BLaER1 (cell line): Measurements from ENCODE around the gene RAF1.
"Not testable (repeated sequence)": the region's sequence is repeated elsewhere in the genome, so short reads cannot be mapped to it uniquely, and the experiment has no call there.

Source experiments
- H3K27ac ChIP-seq: shearing (Covaris generic); formaldehyde crosslinking; 2 replicates; pipeline ENCODE4 v1.8.1; 2022
- H3K27me3 ChIP-seq: shearing (Covaris generic); formaldehyde crosslinking; 2 replicates; pipeline ENCODE4 v1.8.1; 2022
- H3K36me3 ChIP-seq: shearing (Covaris generic); formaldehyde crosslinking; 2 replicates; pipeline ENCODE4 v1.8.1; 2022
- H3K4me1 ChIP-seq: shearing (Covaris generic); formaldehyde crosslinking; 2 replicates; pipeline ENCODE4 v1.8.1; 2022
- H3K4me2 ChIP-seq: shearing (Covaris generic); formaldehyde crosslinking; 2 replicates; pipeline ENCODE4 v1.8.1; 2022
- H3K4me3 ChIP-seq: shearing (Covaris generic); formaldehyde crosslinking; 2 replicates; pipeline ENCODE4 v1.8.1; 2022
- H3K9ac ChIP-seq: shearing (Covaris generic); formaldehyde crosslinking; 2 replicates; pipeline ENCODE4 v1.8.1; 2022
- H3K9me3 ChIP-seq: shearing (Covaris generic); formaldehyde crosslinking; 2 replicates; pipeline ENCODE4 v1.8.1; 2022
- H4K20me1 ChIP-seq: shearing (Covaris generic); formaldehyde crosslinking; 2 replicates; pipeline ENCODE4 v1.8.1; 2022
- Cebpa-rat ChIP-seq: shearing (Covaris generic); IDR thresholded peaks from 2 replicates; pipeline ENCODE4 v1.8.1; 2022

The RAF1 gene

DNA sequence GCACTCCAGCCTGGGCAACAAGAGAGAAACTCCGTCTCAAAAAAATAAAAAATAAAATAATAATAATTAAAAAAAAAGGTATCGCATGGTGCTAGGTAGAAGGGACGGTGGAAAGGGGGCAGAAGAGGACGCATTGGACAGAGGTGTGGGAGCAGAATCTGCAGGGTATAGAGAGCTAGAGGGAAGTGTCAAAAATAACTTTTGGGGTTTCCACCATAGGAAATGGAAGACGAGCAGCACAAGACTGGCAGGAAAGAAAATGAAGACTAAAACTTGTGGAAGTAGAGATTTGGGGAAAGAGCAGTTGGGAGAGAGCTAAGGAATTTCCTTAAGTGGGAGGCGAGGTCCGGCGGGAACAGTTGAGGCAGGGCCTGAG is 107.6 kb downstream of the RAF1 start:
- peaks cover 43% of the 10 kb centered on the region for H4K20me1 ChIP-seq
- H3K4me3 ChIP-seq: peak overlapping the region; percentile 93
- H3K27ac ChIP-seq: peak overlapping the region; percentile 93
- no peaks in the 10 kb centered on the region for H3K36me3 ChIP-seq
- peak overlapping the region; percentile 95 for H3K4me2 ChIP-seq
- H3K9me3 ChIP-seq: no peaks in the 10 kb centered on the region
- peaks cover 10% of the 10 kb centered on the region; the same call in 1 of the 2 replicates for H3K27me3 ChIP-seq
- H3K4me1 ChIP-seq: peaks cover 49% of the 10 kb centered on the region
- peak overlapping the region; percentile 96 for H3K9ac ChIP-seq
- no peak for TF ChIP-seq Cebpa-rat

DNA sequence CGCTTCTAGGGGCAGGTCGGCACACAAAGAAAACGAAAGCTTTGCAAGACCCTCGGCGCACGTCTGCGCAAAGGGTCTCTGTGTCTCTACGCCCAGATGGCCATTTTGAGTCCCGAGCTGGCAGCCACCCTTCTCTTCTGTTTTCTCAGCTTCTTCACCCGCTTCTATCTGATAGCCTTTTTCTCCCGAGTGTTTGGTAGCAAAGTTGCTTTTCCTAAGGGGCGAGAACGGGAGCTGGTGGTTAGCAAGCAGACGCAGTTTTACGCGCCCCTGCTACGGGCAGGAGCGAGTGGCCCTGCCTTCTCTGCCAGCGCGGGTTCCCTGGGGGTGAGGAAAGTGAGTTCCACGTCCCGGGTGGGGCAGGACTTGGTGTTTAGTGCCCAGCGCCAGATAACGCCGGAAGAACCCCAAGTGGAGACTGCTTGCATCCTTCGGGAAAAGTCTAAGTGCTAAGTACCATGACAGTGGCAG is 110.0 kb downstream of the RAF1 start:
- H3K4me3 ChIP-seq: peak overlapping the region; percentile 66
- H3K27me3 ChIP-seq: peaks cover 10% of the 10 kb centered on the region; the same call in 1 of the 2 replicates
- H3K9ac ChIP-seq: peak overlapping the region; percentile 79
- peak overlapping the region; percentile 81 for H3K27ac ChIP-seq
- TF ChIP-seq Cebpa-rat: no peak
- H3K9me3 ChIP-seq: no peaks in the 10 kb centered on the region
- peak overlapping the region; percentile 79 for H3K4me2 ChIP-seq
- H3K4me1 ChIP-seq: peaks cover 26% of the 10 kb centered on the region
- no peaks in the 10 kb centered on the region for H3K36me3 ChIP-seq
- H4K20me1 ChIP-seq: peaks cover 19% of the 10 kb centered on the region

DNA sequence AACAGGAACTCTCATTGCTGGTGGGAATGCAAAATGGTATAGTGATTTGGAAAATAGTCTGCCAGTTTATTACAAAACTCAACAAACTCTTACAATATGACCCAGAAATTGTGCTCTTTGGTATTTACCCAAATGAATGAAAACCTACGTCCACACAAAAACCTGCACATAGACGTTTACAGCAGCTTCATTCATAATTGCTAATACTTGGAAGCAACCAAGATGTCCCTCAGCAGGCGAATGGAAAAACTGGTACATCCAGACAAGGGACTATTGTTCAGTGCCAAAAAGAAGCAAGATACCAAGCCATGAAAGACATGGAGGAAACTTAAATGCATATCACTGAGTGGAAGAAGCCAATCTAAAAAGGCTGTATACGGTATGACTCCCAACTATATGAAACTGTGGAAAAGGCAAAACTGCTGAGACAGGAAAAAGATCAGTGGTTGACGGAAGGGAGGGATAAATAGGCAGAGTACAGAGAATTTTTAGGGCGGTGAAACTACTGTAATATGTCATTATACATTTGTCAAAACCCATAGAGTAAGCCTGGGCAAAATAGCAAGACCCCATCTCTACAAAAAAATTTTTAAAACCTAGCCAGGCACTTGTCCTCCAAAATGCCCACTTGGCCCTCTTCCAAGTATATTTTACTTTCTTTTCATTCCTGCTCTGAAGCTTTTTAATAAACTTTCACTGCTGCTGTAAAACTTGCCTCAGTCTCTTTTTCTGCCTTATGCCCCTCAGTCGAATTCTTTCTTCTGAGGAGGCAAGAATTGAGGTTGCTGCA is 113.8 kb downstream of the RAF1 start:
- no peaks in the 10 kb centered on the region for H3K9me3 ChIP-seq
- H3K4me1 ChIP-seq: no peaks in the 10 kb centered on the region
- no peak for TF ChIP-seq Cebpa-rat
- no peaks in the 10 kb centered on the region for H4K20me1 ChIP-seq
- H3K4me2 ChIP-seq: no peak overlapping the region
- no peak overlapping the region for H3K4me3 ChIP-seq
- no peak overlapping the region for H3K9ac ChIP-seq
- H3K36me3 ChIP-seq: no peaks in the 10 kb centered on the region
- H3K27me3 ChIP-seq: peaks cover 10% of the 10 kb centered on the region; the same call in 1 of the 2 replicates
- H3K27ac ChIP-seq: no peak overlapping the region

DNA sequence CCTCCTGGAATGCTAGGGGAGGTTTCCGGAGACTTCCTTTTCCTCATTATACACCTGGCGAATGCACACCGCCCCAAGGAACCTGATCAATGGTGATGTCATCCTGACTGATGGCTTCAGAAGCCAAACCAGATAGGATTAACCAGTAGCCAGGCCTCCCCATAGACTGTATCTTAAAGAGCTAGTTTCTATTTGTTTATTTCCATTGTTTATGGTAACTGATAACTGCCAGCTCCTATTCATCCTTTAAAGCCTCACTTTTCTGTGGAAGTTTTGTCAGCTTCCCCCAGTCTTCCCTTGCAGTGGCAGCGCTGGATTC is 118.5 kb downstream of the RAF1 start, which contains the start of gene MKRN2OS:
MKRN2OS (minus strand) TSS at position 27 of the 319 bp plus-strand sequence. CDS start 35 bp downstream, outside the sequence.
- no peak within 1 kb of the TSS for H3K4me3 ChIP-seq
- no peaks in the 10 kb centered on the region for H4K20me1 ChIP-seq
- no peaks in the 10 kb centered on the region for H3K9me3 ChIP-seq
- H3K4me2 ChIP-seq: no peak within 1 kb of the TSS
- H3K4me1 ChIP-seq: no peaks in the 10 kb centered on the region
- no peaks in the 10 kb centered on the region for H3K27me3 ChIP-seq
- H3K9ac ChIP-seq: no peak within 1 kb of the TSS
- H3K27ac ChIP-seq: no peak within 1 kb of the TSS
- no peak for TF ChIP-seq Cebpa-rat
- peaks cover 17% of the 10 kb centered on the region for H3K36me3 ChIP-seq

DNA sequence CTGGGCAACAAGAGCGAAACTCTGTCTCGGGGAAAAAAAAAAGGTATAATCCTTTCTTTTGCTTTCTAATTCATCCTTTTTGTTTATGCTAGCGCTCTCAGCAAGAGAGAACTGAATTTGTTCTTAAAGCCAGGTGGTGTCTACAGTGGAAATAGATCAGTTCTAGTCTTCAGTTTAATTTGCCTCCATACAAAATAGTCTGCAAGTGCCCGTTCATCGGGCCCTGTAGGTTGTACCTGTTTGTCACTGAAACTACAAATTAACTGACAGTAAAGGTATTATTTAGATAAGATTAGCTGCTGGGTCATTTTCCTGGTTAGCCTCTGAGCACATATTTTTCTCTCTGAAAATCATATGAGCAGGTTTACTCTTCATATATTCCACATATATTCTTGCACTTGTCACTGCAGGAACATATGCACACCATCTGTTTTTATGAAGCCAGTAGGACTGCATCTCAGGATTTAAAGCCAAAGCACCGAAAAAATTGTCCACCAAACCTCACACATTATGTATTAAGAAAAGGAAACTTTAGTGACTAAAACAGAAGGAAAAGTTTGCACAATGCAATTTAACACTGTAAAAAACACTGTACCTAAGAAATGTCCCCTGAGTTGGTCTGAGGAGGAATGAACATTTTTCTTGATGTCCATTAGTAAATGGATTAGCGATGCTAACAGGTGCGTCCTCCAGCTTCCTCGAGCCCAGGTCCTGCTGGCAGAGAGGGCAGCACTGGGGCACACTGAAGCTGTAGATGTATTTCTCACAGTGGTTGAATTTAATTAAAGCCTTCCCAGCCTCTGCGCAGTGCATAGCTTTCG is 119.1 kb downstream of the RAF1 start:
- H3K27ac ChIP-seq: no peak overlapping the region

DNA sequence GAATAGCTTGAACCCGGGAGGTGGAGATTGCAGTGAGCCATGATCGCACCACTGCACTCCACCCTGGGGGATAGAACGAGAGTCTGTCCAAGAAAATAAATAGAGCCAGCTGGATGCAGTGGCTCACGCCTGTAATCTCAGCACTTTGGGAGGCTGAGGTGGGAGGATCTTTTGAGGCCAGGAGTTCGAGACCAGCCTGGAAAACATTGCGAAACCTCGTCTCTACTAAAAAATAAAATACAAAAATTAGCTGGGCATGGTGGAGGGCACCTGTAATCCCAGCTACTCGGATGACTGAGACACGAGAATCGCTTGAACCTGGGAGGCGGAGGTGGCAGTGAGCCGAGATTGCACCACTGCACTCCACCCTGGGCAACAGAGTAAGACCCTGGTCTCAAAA is 120.4 kb downstream of the RAF1 start:
- TF ChIP-seq Cebpa-rat: peak; percentile 25; the same call in 1 of the 2 replicates
- not testable (repeated sequence) for H3K27ac ChIP-seq, H3K9ac ChIP-seq

More for the DNA sequence above, 119.1 kb downstream of the RAF1 start:
- Histone ChIP-seq H4K20me1 (no peaks in the 10 kb centered on the region), H3K36me3 (peaks cover 23% of the 10 kb centered on the region), H3K4me2 (no peak overlapping the region), H3K9me3 (no peaks in the 10 kb centered on the region), H3K4me3 (no peak overlapping the region), H3K4me1 (no peaks in the 10 kb centered on the region), H3K9ac (no peak overlapping the region), H3K27me3 (no peaks in the 10 kb centered on the region)
- no peak for TF ChIP-seq Cebpa-rat

DNA sequence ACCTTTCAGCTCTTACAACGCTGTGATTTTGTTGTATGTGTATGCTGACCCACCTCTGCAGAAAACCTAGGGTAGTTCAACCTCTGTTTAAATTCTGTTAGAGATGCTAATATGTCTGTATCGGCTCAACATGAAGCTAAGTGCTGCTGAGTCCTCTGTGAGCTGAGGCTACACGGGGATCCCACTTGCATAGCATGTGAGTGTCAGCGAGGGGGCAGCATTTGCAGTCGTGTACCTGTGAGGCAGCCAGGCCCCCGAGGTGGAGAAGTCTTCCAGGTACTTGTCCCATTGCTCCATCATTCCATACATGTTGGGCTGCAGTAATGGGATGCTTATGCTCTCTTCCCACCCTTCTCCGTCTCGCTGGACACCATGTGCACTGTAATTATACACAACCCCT is 122.3 kb downstream of the RAF1 start:
- Histone ChIP-seq H4K20me1 (no peaks in the 10 kb centered on the region), H3K27me3 (no peaks in the 10 kb centered on the region), H3K27ac (no peak overlapping the region), H3K9me3 (no peaks in the 10 kb centered on the region), H3K36me3 (peaks cover 32% of the 10 kb centered on the region), H3K9ac (no peak overlapping the region), H3K4me1 (no peaks in the 10 kb centered on the region), H3K4me2 (no peak overlapping the region), H3K4me3 (no peak overlapping the region)
- TF ChIP-seq Cebpa-rat: no peak

More for the DNA sequence above, 120.4 kb downstream of the RAF1 start:
- not testable (repeated sequence) for H4K20me1 ChIP-seq, H3K4me2 ChIP-seq, H3K4me1 ChIP-seq, H3K27me3 ChIP-seq, H3K9me3 ChIP-seq, H3K4me3 ChIP-seq
- H3K36me3 ChIP-seq: peaks cover 32% of the 10 kb centered on the region

DNA sequence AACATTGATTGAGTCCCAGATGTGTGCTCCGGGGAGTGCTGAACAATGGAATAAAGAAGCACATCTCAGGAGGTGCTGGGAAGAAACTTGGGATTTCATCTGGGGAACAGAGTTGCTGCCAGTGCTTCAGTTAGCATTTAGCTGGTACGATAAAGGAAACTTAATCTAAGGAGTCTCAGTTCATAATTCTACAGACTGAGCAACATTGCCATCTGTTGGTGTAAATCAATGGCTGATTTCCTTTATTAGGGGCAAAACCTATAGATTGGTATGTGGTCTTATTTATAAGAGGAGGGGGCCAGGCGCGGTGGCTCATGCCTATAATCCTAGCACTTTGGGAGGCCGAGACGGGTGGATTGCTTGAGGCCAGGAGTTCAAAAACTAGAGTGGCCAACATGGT is 127.5 kb downstream of the RAF1 start:
- H3K27ac ChIP-seq: no peak overlapping the region
- TF ChIP-seq Cebpa-rat: no peak
- H3K4me2 ChIP-seq: no peak overlapping the region

More for the DNA sequence above, 127.5 kb downstream of the RAF1 start:
- Histone ChIP-seq H3K36me3 (peaks cover 49% of the 10 kb centered on the region), H3K9ac (no peak overlapping the region), H4K20me1 (no peaks in the 10 kb centered on the region), H3K9me3 (no peaks in the 10 kb centered on the region), H3K4me3 (no peak overlapping the region), H3K4me1 (no peaks in the 10 kb centered on the region), H3K27me3 (no peaks in the 10 kb centered on the region)
